ENCODE measurements around the gene ATXN1.

ATXN1 gene

DNA sequence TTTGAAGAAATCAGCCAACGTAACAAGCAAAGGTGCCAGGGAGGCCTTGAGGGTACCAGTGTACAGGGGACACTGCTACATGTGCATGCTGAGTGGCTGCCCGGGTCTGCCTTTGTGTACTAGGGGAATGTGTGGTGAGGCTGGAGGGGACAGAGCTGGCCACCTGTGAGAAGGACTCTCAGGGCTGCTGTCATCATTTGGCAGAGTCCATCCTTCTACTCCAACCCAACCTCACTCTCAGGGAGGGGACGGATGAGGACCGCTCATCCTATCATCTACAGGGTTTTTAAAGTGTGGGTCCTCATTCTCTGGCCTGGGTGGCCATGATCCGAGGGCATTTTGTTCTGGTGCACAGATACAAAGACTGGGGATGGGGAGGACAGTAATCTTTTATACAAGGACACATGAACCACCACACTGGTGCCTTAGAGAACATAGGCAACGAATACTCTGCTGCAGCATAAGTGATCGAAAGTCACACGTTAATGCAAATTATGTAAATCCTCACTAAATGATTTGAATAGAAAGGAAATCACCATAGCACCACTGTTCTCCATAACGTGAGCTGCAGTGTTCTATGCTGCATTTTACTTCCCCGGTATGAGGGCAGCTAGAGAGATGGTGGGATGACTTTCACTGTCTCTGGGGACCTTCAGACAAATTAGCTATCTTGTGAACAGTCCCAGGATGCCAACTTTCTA, 341.5 kb downstream of the ATXN1 start:
- no peak overlapping the region for H3K4me3 ChIP-seq (ENCODE audit: insufficient read depth in 1 of 2, low read depth in 1 of 2, low read length in 2 of 2)
- H3K4me1 ChIP-seq (ENCODE audit: control insufficient read depth, insufficient read depth, low read depth, low read length): no peaks in the 10 kb centered on the region
- H2BK12ac ChIP-seq (ENCODE audit: low read length in 2 of 2): no peak overlapping the region
- H2BK120ac ChIP-seq (ENCODE audit: low read depth, low read length): no peak overlapping the region
- H3K18ac ChIP-seq (ENCODE audit: low read depth in 1 of 2, low read length in 2 of 2): peak overlapping the region in 1 of 2 experiments; percentile 29
- H4K91ac ChIP-seq (ENCODE audit: low read length): no peak overlapping the region
- H3K9me3 ChIP-seq (ENCODE audit: control insufficient read depth, low read length): no peaks in the 10 kb centered on the region
- H2AFZ ChIP-seq (ENCODE audit: low read depth, low read length): no peak overlapping the region
- H3K23ac ChIP-seq (ENCODE audit: low read length in 2 of 2): peak overlapping the region in 1 of 2 experiments; percentile 63
- no peak overlapping the region for H2BK15ac ChIP-seq (ENCODE audit: low read depth, poor library complexity, severe bottlenecking)
- H3K9ac ChIP-seq (ENCODE audit: low read length): no peak overlapping the region
- peaks cover 3% of the 10 kb centered on the region for H3K79me1 ChIP-seq (replicated peaks; ENCODE audit: low read length, poor library complexity, severe bottlenecking)
- H2AK5ac ChIP-seq (ENCODE audit: low read length, severe bottlenecking): no peak overlapping the region
- WGBS: 90% methylated on average over 10 of the region's 10 CpGs
- H4K8ac ChIP-seq (ENCODE audit: low read length): no peak overlapping the region
- DNase-seq: no peak
- H3K14ac ChIP-seq (ENCODE audit: low read length in 2 of 2): peak overlapping the region in 1 of 2 experiments; percentile 7
- H3K27me3 ChIP-seq (ENCODE audit: control insufficient read depth in 1 of 2, insufficient read depth in 1 of 2, low read length in 2 of 2): no peaks in the 10 kb centered on the region
- H3K4me2 ChIP-seq (ENCODE audit: low read length, poor library complexity, severe bottlenecking): no peak overlapping the region
- no peak overlapping the region for H3K4ac ChIP-seq (ENCODE audit: low read depth in 1 of 2, low read length in 2 of 2)
- no peak overlapping the region for H3K27ac ChIP-seq (ENCODE audit: low read length, poor library complexity, severe bottlenecking)
- no peaks in the 10 kb centered on the region for H3K36me3 ChIP-seq (ENCODE audit: control insufficient read depth in 1 of 2, insufficient read depth in 2 of 2, low read depth in 1 of 2, low read length in 2 of 2)
- no peak overlapping the region for H2BK5ac ChIP-seq (ENCODE audit: low read depth, low read length, poor library complexity, severe bottlenecking)

DNA sequence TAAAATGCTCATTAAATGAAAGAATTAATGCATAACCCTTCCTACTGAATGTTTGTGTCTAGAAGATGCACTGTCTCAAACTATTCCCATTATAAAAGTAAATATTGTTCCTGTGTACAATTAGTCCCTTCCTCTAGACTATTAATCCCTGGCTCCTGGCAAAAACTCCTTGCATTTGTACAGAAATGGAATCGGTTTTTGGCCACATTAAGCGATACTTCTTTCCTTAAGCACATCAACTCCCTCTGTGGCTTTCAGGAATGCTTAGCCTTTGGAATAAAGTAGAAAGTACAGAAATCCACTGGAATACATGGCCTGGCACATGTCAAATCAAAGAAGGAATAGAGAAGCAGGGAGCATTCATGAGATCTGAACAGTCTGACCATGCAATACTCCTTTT, 343.1 kb downstream of the ATXN1 start:
- no peak overlapping the region for H3K18ac ChIP-seq (ENCODE audit: low read depth in 1 of 2, low read length in 2 of 2)
- no peak overlapping the region for H2AFZ ChIP-seq (ENCODE audit: low read depth, low read length)
- no peak overlapping the region for H3K27ac ChIP-seq (ENCODE audit: low read length, poor library complexity, severe bottlenecking)
- no peak overlapping the region for H2BK120ac ChIP-seq (ENCODE audit: low read depth, low read length)
- no peak overlapping the region for H4K8ac ChIP-seq (ENCODE audit: low read length)
- H3K27me3 ChIP-seq (ENCODE audit: control insufficient read depth in 1 of 2, insufficient read depth in 1 of 2, low read length in 2 of 2): no peaks in the 10 kb centered on the region
- no peak overlapping the region for H3K4ac ChIP-seq (ENCODE audit: low read depth in 1 of 2, low read length in 2 of 2)
- no peak for DNase-seq
- H3K4me3 ChIP-seq (ENCODE audit: insufficient read depth in 1 of 2, low read depth in 1 of 2, low read length in 2 of 2): no peak overlapping the region
- H2AK5ac ChIP-seq (ENCODE audit: low read length, severe bottlenecking): no peak overlapping the region
- H3K9me3 ChIP-seq (ENCODE audit: control insufficient read depth, low read length): no peaks in the 10 kb centered on the region
- H3K4me1 ChIP-seq (ENCODE audit: control insufficient read depth, insufficient read depth, low read depth, low read length): no peaks in the 10 kb centered on the region
- no peak overlapping the region for H3K14ac ChIP-seq (ENCODE audit: low read length in 2 of 2)
- no peak overlapping the region for H2BK5ac ChIP-seq (ENCODE audit: low read depth, low read length, poor library complexity, severe bottlenecking)
- no peak overlapping the region for H2BK12ac ChIP-seq (ENCODE audit: low read length in 2 of 2)
- H2BK15ac ChIP-seq (ENCODE audit: low read depth, poor library complexity, severe bottlenecking): no peak overlapping the region
- no peak overlapping the region for H3K9ac ChIP-seq (ENCODE audit: low read length)
- no peak overlapping the region for H4K91ac ChIP-seq (ENCODE audit: low read length)
- WGBS: no CpG with 5 or more reads among the region's 2 CpGs
- H3K36me3 ChIP-seq (ENCODE audit: control insufficient read depth in 1 of 2, insufficient read depth in 2 of 2, low read depth in 1 of 2, low read length in 2 of 2): no peaks in the 10 kb centered on the region
- H3K4me2 ChIP-seq (ENCODE audit: low read length, poor library complexity, severe bottlenecking): no peak overlapping the region
- H3K23ac ChIP-seq (ENCODE audit: low read length in 2 of 2): no peak overlapping the region
- peaks cover 3% of the 10 kb centered on the region for H3K79me1 ChIP-seq (replicated peaks; ENCODE audit: low read length, poor library complexity, severe bottlenecking)

DNA sequence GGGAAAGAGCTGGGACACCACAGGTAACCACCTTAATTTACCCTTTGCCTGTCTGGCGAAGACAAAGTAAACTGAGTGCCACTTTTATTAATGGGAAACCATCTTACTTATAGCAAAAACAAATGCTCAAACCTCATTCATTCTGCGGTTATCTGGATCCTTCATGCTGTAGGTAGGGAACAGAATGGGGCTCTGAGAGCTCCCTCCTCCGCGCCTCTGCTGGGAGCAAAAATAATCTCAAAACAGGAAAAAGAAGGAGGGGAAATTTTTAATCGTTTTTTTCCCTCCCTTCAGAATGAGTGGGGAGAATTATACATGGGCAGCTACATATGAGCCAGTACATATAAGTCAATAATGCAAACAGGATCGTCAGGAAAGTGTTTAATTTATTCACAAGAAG, 345.6 kb downstream of the ATXN1 start:
- no peaks in the 10 kb centered on the region for H3K9me3 ChIP-seq (ENCODE audit: control insufficient read depth, low read length)
- no peak overlapping the region for H3K4ac ChIP-seq (ENCODE audit: low read depth in 1 of 2, low read length in 2 of 2)
- no peak overlapping the region for H3K14ac ChIP-seq (ENCODE audit: low read length in 2 of 2)
- 95% methylated on average over 4 of the region's 6 CpGs for WGBS
- no peaks in the 10 kb centered on the region for H3K27me3 ChIP-seq (ENCODE audit: control insufficient read depth in 1 of 2, insufficient read depth in 1 of 2, low read length in 2 of 2)
- DNase-seq: no peak
- H3K36me3 ChIP-seq (ENCODE audit: control insufficient read depth in 1 of 2, insufficient read depth in 2 of 2, low read depth in 1 of 2, low read length in 2 of 2): no peaks in the 10 kb centered on the region
- peaks cover 2% of the 10 kb centered on the region for H3K79me1 ChIP-seq (replicated peaks; ENCODE audit: low read length, poor library complexity, severe bottlenecking)
- H3K9ac ChIP-seq (ENCODE audit: low read length): no peak overlapping the region
- no peak overlapping the region for H2BK120ac ChIP-seq (ENCODE audit: low read depth, low read length)
- no peak overlapping the region for H4K91ac ChIP-seq (ENCODE audit: low read length)
- H2BK5ac ChIP-seq (ENCODE audit: low read depth, low read length, poor library complexity, severe bottlenecking): no peak overlapping the region
- no peak overlapping the region for H4K8ac ChIP-seq (ENCODE audit: low read length)
- no peak overlapping the region for H2BK15ac ChIP-seq (ENCODE audit: low read depth, poor library complexity, severe bottlenecking)
- no peak overlapping the region for H3K18ac ChIP-seq (ENCODE audit: low read depth in 1 of 2, low read length in 2 of 2)
- H3K23ac ChIP-seq (ENCODE audit: low read length in 2 of 2): no peak overlapping the region
- no peak overlapping the region for H3K4me3 ChIP-seq (ENCODE audit: insufficient read depth in 1 of 2, low read depth in 1 of 2, low read length in 2 of 2)
- no peak overlapping the region for H2AK5ac ChIP-seq (ENCODE audit: low read length, severe bottlenecking)
- H2BK12ac ChIP-seq (ENCODE audit: low read length in 2 of 2): no peak overlapping the region
- no peak overlapping the region for H3K4me2 ChIP-seq (ENCODE audit: low read length, poor library complexity, severe bottlenecking)
- H3K27ac ChIP-seq (ENCODE audit: low read length, poor library complexity, severe bottlenecking): no peak overlapping the region
- no peaks in the 10 kb centered on the region for H3K4me1 ChIP-seq (ENCODE audit: control insufficient read depth, insufficient read depth, low read depth, low read length)
- H2AFZ ChIP-seq (ENCODE audit: low read depth, low read length): no peak overlapping the region

DNA sequence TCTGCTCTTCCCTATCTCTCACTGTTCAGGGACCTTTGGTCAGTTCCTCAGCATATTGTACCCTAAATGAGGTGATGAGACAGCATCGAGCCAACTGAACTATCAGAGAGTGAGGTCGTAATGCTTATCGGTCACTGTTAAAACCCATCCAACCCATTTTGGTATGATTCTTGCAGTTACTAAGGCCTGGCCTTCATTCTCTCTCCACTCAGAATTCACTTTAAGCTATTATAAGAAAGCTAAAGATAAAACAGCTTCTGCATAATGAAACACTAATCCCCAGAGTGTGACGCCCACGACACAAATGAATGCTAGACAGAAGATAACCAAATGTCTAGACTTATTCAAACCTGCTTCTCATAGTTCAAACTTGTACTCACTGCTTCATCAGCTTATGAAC, 347.1 kb downstream of the ATXN1 start:
- H3K4ac ChIP-seq (ENCODE audit: low read depth in 1 of 2, low read length in 2 of 2): no peak overlapping the region
- H3K27me3 ChIP-seq (ENCODE audit: control insufficient read depth in 1 of 2, insufficient read depth in 1 of 2, low read length in 2 of 2): no peaks in the 10 kb centered on the region
- H3K79me1 ChIP-seq (replicated peaks; ENCODE audit: low read length, poor library complexity, severe bottlenecking): peaks cover 2% of the 10 kb centered on the region
- H2BK15ac ChIP-seq (ENCODE audit: low read depth, poor library complexity, severe bottlenecking): no peak overlapping the region
- DNase-seq: no peak
- H2BK120ac ChIP-seq (ENCODE audit: low read depth, low read length): no peak overlapping the region
- H3K14ac ChIP-seq (ENCODE audit: low read length in 2 of 2): no peak overlapping the region
- no peak overlapping the region for H2AK5ac ChIP-seq (ENCODE audit: low read length, severe bottlenecking)
- H3K36me3 ChIP-seq (ENCODE audit: control insufficient read depth in 1 of 2, insufficient read depth in 2 of 2, low read depth in 1 of 2, low read length in 2 of 2): no peaks in the 10 kb centered on the region
- no peak overlapping the region for H4K91ac ChIP-seq (ENCODE audit: low read length)
- no peak overlapping the region for H3K23ac ChIP-seq (ENCODE audit: low read length in 2 of 2)
- H3K4me3 ChIP-seq (ENCODE audit: insufficient read depth in 1 of 2, low read depth in 1 of 2, low read length in 2 of 2): no peak overlapping the region
- no peak overlapping the region for H3K18ac ChIP-seq (ENCODE audit: low read depth in 1 of 2, low read length in 2 of 2)
- no peak overlapping the region for H3K4me2 ChIP-seq (ENCODE audit: low read length, poor library complexity, severe bottlenecking)
- H3K9ac ChIP-seq (ENCODE audit: low read length): peak overlapping the region; percentile 12
- no peak overlapping the region for H2AFZ ChIP-seq (ENCODE audit: low read depth, low read length)
- no peak overlapping the region for H2BK5ac ChIP-seq (ENCODE audit: low read depth, low read length, poor library complexity, severe bottlenecking)
- H3K4me1 ChIP-seq (ENCODE audit: control insufficient read depth, insufficient read depth, low read depth, low read length): no peaks in the 10 kb centered on the region
- no peaks in the 10 kb centered on the region for H3K9me3 ChIP-seq (ENCODE audit: control insufficient read depth, low read length)
- WGBS: 93% methylated on average over 5 of the region's 5 CpGs
- H2BK12ac ChIP-seq (ENCODE audit: low read length in 2 of 2): no peak overlapping the region
- no peak overlapping the region for H3K27ac ChIP-seq (ENCODE audit: low read length, poor library complexity, severe bottlenecking)
- H4K8ac ChIP-seq (ENCODE audit: low read length): no peak overlapping the region
